IMR-90 (cell line): ENCODE results near the gene LAP3. TPM values are rescaled to one million over a fixed set of nuclear protein-coding genes. Genes with fewer than 3 reads are reported as not detected.

Experiments used
- ATAC-seq: fragments of 200-7000 bp; cut with Tn5 transposase; 2 replicates; pipeline ENCODE4 v1.9.1; 2020; ENCODE audit warnings: low read depth, mild to moderate bottlenecking, moderate library complexity
- BruUV-seq: library from RNA; stranded (reverse); fragments of 400-500 nt; replicated peaks from 2 replicates; lab custom pipeline; 2021; lab: Mats Ljungman, UMichigan
- CTCF ChIA-PET: fragments of 300-600 bp; formaldehyde crosslinking; extraction: SDS; loops from one replicate; lab custom pipeline; 2021; ENCODE audit warnings: antibody characterized with exemption; lab: Yijun Ruan, JAX
- POLR2A ChIA-PET: fragments of 300-600 bp; sonication (Branson Sonifier 250); formaldehyde crosslinking; loops from one replicate; lab custom pipeline; 2022; ENCODE audit warnings: antibody characterized with exemption; ENCODE audit not compliant: unreplicated experiment; lab: Charles Lee
- DNase-seq: peaks from one replicate; pipeline ENCODE4 v3.0.0; 2013
- H2AFZ ChIP-seq: replicated peaks from 2 replicates; pipeline ENCODE3; 2013; ENCODE audit warnings: low read length, mild to moderate bottlenecking; ENCODE audit not compliant: poor library complexity
- H2AK5ac ChIP-seq: 2 replicates; pipeline ENCODE4 v1.6.1; 2013; ENCODE audit warnings: low read depth, low read length, inconsistent platforms
- H2AK9ac ChIP-seq: replicated peaks from 2 replicates; pipeline ENCODE3; 2013; ENCODE audit warnings: mild to moderate bottlenecking, low read depth, low read length, moderate library complexity; ENCODE audit not compliant: poor library complexity
- H2BK120ac ChIP-seq: 2 replicates; pipeline ENCODE4 v1.6.1; 2013; ENCODE audit warnings: low read depth, low read length, inconsistent platforms
- H2BK15ac ChIP-seq: 3 replicates; pipeline ENCODE4 v1.6.1; 2013; ENCODE audit warnings: low read depth, low read length, inconsistent platforms
- H2BK20ac ChIP-seq: 2 replicates; pipeline ENCODE4 v1.6.1; 2013; ENCODE audit warnings: low read depth, mild to moderate bottlenecking, inconsistent platforms, low read length, moderate library complexity
- H2BK5ac ChIP-seq: 2 replicates; pipeline ENCODE4 v1.6.1; 2013; ENCODE audit warnings: mild to moderate bottlenecking, low read depth, low read length, inconsistent platforms; ENCODE audit not compliant: poor library complexity, severe bottlenecking
- H3K14ac ChIP-seq: replicated peaks from 2 replicates; pipeline ENCODE4 v1.6.1; 2013; ENCODE audit warnings: low read depth, low read length, inconsistent platforms
- H3K18ac ChIP-seq: 2 replicates; pipeline ENCODE4 v1.6.1; 2013; ENCODE audit warnings: low read depth, low read length, control low read depth
- H3K23ac ChIP-seq: 2 replicates; pipeline ENCODE4 v1.6.1; 2013; ENCODE audit warnings: low read depth, low read length, inconsistent platforms
- H3K27ac ChIP-seq: 2 replicates; pipeline ENCODE4 v1.5.1; 2013; ENCODE audit warnings: mild to moderate bottlenecking, control low read depth, low read length; ENCODE audit not compliant: insufficient read depth
- H3K27me3 ChIP-seq: 2 replicates; pipeline ENCODE4 v1.6.1; 2013; ENCODE audit warnings: low read length; ENCODE audit not compliant: control insufficient read depth, insufficient read depth
- H3K36me3 ChIP-seq: 2 replicates; pipeline ENCODE4 v1.6.1; 2013; ENCODE audit warnings: low read length, mixed read lengths; ENCODE audit not compliant: control insufficient read depth, insufficient read depth
- H3K4ac ChIP-seq: 2 replicates; pipeline ENCODE4 v1.6.1; 2013; ENCODE audit warnings: low read depth, low read length, inconsistent platforms
- H3K4me1 ChIP-seq: 2 replicates; pipeline ENCODE4 v1.6.1; 2013; ENCODE audit warnings: low read length, mixed read lengths; ENCODE audit not compliant: control insufficient read depth, insufficient read depth
- H3K4me2 ChIP-seq: 2 replicates; pipeline ENCODE4 v1.6.1; 2013; ENCODE audit warnings: low read depth, mild to moderate bottlenecking, control low read depth, low read length, moderate library complexity
- H3K4me3 ChIP-seq: 2 replicates; pipeline ENCODE4 v1.5.1; 2013; ENCODE audit warnings: low read depth, mild to moderate bottlenecking, control low read depth, low read length, moderate library complexity; ENCODE audit not compliant: insufficient read depth
- H3K56ac ChIP-seq: 2 replicates; pipeline ENCODE4 v1.6.1; 2013; ENCODE audit warnings: low read length, inconsistent platforms; ENCODE audit not compliant: insufficient read depth; ENCODE audit errors: extremely low read depth
- H3K79me1 ChIP-seq, 2 experiments: 2 replicates each; pipeline ENCODE4 v1.6.1; 2013; ENCODE audit warnings: low read length in 2 of 2, inconsistent platforms in 1 of 2, low read depth in 1 of 2
- H3K9ac ChIP-seq: 2 replicates; pipeline ENCODE4 v1.6.1; 2013; ENCODE audit warnings: low read depth, low read length, control low read depth
- H3K9me1 ChIP-seq: 2 replicates; pipeline ENCODE4 v1.6.1; 2013; ENCODE audit warnings: low read length, inconsistent platforms; ENCODE audit not compliant: insufficient read depth
- H3K9me3 ChIP-seq: 2 replicates; pipeline ENCODE4 v1.6.1; 2013; ENCODE audit warnings: low read length; ENCODE audit not compliant: control insufficient read depth, insufficient read depth
- H4K20me1 ChIP-seq: 2 replicates; pipeline ENCODE4 v1.6.1; 2013; ENCODE audit warnings: low read length, inconsistent platforms; ENCODE audit not compliant: insufficient read depth
- H4K5ac ChIP-seq: 2 replicates; pipeline ENCODE4 v1.6.1; 2013; ENCODE audit warnings: mild to moderate bottlenecking, low read depth, low read length, control low read depth
- H4K8ac ChIP-seq, 2 experiments: 2 replicates each; pipeline ENCODE4 v1.6.1; 2013; ENCODE audit warnings: low read depth in 2 of 2, low read length in 2 of 2, control low read depth in 1 of 2, inconsistent platforms in 1 of 2
- H4K91ac ChIP-seq: 2 replicates; pipeline ENCODE4 v1.6.1; 2013; ENCODE audit warnings: low read depth, low read length, inconsistent platforms; ENCODE audit not compliant: insufficient read depth
- BHLHE40 ChIP-seq: fragments of 150-350 bp; IDR thresholded peaks from 2 replicates; pipeline ENCODE4 v1.6.1; 2016; ENCODE audit warnings: mild to moderate bottlenecking, low read depth, low read length
- CEBPB ChIP-seq: IDR thresholded peaks from 2 replicates; pipeline ENCODE4 v1.6.1; 2012; ENCODE audit warnings: low read depth, low read length, improper control_type of control experiment
- CHD1 ChIP-seq: IDR thresholded peaks from 2 replicates; pipeline ENCODE4 v1.6.1; 2012; ENCODE audit warnings: low read depth, low read length, improper control_type of control experiment
- CTCF ChIP-seq: conservative IDR thresholded peaks from 2 replicates; pipeline ENCODE4 v1.5.1; 2012; ENCODE audit warnings: mild to moderate bottlenecking, low read depth, low read length, improper control_type of control experiment
- ELK1 ChIP-seq: fragments of 150-350 bp; IDR thresholded peaks from 2 replicates; pipeline ENCODE4 v1.6.1; 2016; ENCODE audit warnings: low read depth, mild to moderate bottlenecking, low read length, moderate library complexity, borderline replicate concordance
- FOS ChIP-seq: fragments of 150-350 bp; IDR thresholded peaks from 2 replicates; pipeline ENCODE4 v1.6.1; 2016; ENCODE audit warnings: low read depth, low read length
- MAFK ChIP-seq: IDR thresholded peaks from 2 replicates; pipeline ENCODE4 v1.6.1; 2012; ENCODE audit warnings: low read depth, low read length, improper control_type of control experiment
- MAZ ChIP-seq: IDR thresholded peaks from 2 replicates; pipeline ENCODE4 v1.6.1; 2012; ENCODE audit warnings: low read depth, mild to moderate bottlenecking, low read length, improper control_type of control experiment, moderate library complexity, borderline replicate concordance
- MXI1 ChIP-seq: IDR thresholded peaks from 2 replicates; pipeline ENCODE4 v1.6.1; 2012; ENCODE audit warnings: low read depth, mild to moderate bottlenecking, low read length, moderate library complexity, borderline replicate concordance
- NFE2L2 ChIP-seq: fragments of 150-350 bp; IDR thresholded peaks from 2 replicates; pipeline ENCODE4 v1.6.1; 2016; ENCODE audit warnings: low read depth, mild to moderate bottlenecking, low read length
- POLR2A ChIP-seq: IDR thresholded peaks from 2 replicates; pipeline ENCODE4 v1.6.1; 2012; ENCODE audit warnings: mild to moderate bottlenecking, low read depth, low read length
- RAD21 ChIP-seq: IDR thresholded peaks from 2 replicates; pipeline ENCODE4 v1.6.1; 2012; ENCODE audit warnings: low read length, improper control_type of control experiment
- RCOR1 ChIP-seq: IDR thresholded peaks from 2 replicates; pipeline ENCODE4 v1.6.1; 2012; ENCODE audit warnings: mild to moderate bottlenecking, low read length, improper control_type of control experiment; ENCODE audit not compliant: insufficient replicate concordance
- RFX5 ChIP-seq: IDR thresholded peaks from 2 replicates; pipeline ENCODE4 v1.8.0; 2012; ENCODE audit warnings: low read depth, mild to moderate bottlenecking, low read length, moderate library complexity
- SMC3 ChIP-seq: fragments of 150-350 bp; IDR thresholded peaks from 2 replicates; pipeline ENCODE4 v1.6.1; 2016; ENCODE audit warnings: low read depth, mild to moderate bottlenecking, antibody characterized with exemption, low read length, moderate library complexity
- USF2 ChIP-seq: fragments of 150-350 bp; IDR thresholded peaks from 2 replicates; pipeline ENCODE4 v1.6.1; 2017; ENCODE audit warnings: mild to moderate bottlenecking, antibody characterized with exemption, low read length, low read depth
- WGBS, 2 experiments: methylation state at CpG; one replicate each; pipeline versions ENCODE4 v1.1.5 to v1.1.7; 2013; ENCODE audit warnings: missing lambda C conversion rate in 2 of 2; ENCODE audit not compliant: insufficient read length in 1 of 2; ENCODE audit errors: extremely low coverage in 2 of 2; 5-methylcytosine and 5-hydroxymethylcytosine counted together
- dilution Hi-C: fragments of 300-500 bp; cut with HindIII; formaldehyde crosslinking; loops from one replicate; pipeline ENCODE4 v1.14.3; 2018; ENCODE audit warnings: low sequenced_read_pairs; ENCODE audit not compliant: unreplicated experiment
- in situ Hi-C: fragments of 300-500 bp; cut with MboI; formaldehyde crosslinking; loops from 3 replicates; pipeline ENCODE4 v1.14.3; 2019; ENCODE audit warnings: low sequenced_read_pairs, inconsistent platforms, mixed read lengths
- intact Hi-C: fragments of 100-400 bp; cut with micrococcal nuclease; formaldehyde crosslinking; loops from 2 replicates; pipeline ENCODE4 v1.10.0; 2022
- polyA plus RNA-seq, 3 experiments: library from polyadenylated mRNA; depleted of rRNA; stranded (reverse); fragments of >200 nt; gene quantifications; 2 replicates each; pipeline ENCODE4 v1.2.3, GENCODE V29; 2012; ENCODE audit warnings: low replicate concordance in 1 of 3
- total RNA-seq: library from RNA; depleted of rRNA; stranded (reverse); fragments of >200 nt; gene quantifications from 2 replicates; pipeline ENCODE4 v1.2.3, GENCODE V29; 2012

LAP3 gene
- total and polyA plus RNA-seq, 2 of the 4 experiments (the other 2 are of a cell fraction), result 57.9 to 91.6 TPM

- Histone ChIP-seq H4K91ac (no peak overlapping the region), H3K4me2 (no peak overlapping the region), H2BK5ac (no peak overlapping the region), H3K36me3 (no peaks in the 10 kb centered on the region), H2AK5ac (no peak overlapping the region), H3K27ac (no peak overlapping the region), H3K9me1 (no peaks in the 10 kb centered on the region), H3K9ac (no peak overlapping the region), H2BK120ac (no peak overlapping the region), H2BK20ac (no peak overlapping the region), H4K5ac (no peak overlapping the region), H3K27me3 (peaks cover 2% of the 10 kb centered on the region), H2AFZ (no peak overlapping the region), H2BK15ac (no peak overlapping the region), H3K56ac (no peak overlapping the region), H3K4me3 (no peak overlapping the region), H3K9me3 (no peaks in the 10 kb centered on the region), H3K14ac (no peak overlapping the region), H3K79me1 (no peaks in the 10 kb centered on the region), H3K4ac (no peak overlapping the region), H3K4me1 (no peaks in the 10 kb centered on the region), H4K20me1 (no peaks in the 10 kb centered on the region), H3K18ac (no peak overlapping the region), H4K8ac (no peak overlapping the region), H2AK9ac (no peak overlapping the region), H3K23ac (no peak overlapping the region)
- intact Hi-C loops (no loop called here), in situ Hi-C loops (no loop called here), dilution Hi-C loops (no loop called here)
- CTCF ChIA-PET, result no interaction called here
- DNase-seq (no peak), ATAC-seq (no peak)
- BruUV-seq, result no TSS peak
- WGBS, 2 experiments, result no CpG with 5 or more reads among the region's 2 CpGs
- POLR2A ChIA-PET, result no interaction called here
- no peak for TF ChIP-seq FOS
- no peak for TF ChIP-seq ELK1
- no peak for TF ChIP-seq CTCF
- no peak for TF ChIP-seq USF2
- no peak for TF ChIP-seq CHD1
- no peak for TF ChIP-seq POLR2A
- no peak for TF ChIP-seq BHLHE40
- no peak for TF ChIP-seq RCOR1
- TF ChIP-seq SMC3, result no peak
- no peak for TF ChIP-seq MAZ
- TF ChIP-seq MXI1, result no peak
- TF ChIP-seq RAD21, result no peak
- no peak for TF ChIP-seq RFX5
- TF ChIP-seq CEBPB, result no peak
- TF ChIP-seq MAFK, result no peak
- TF ChIP-seq NFE2L2, result no peak
Observed at GRCh38 chr4:17650406-17650805, 73.4 kb downstream of the LAP3 start.
